Hepatocyte (in vitro differentiated cells): ENCODE results near the gene PLBD2.

Experiments used
- CTCF ChIP-seq: fragments of 200-600 bp; sonication (generic); IDR thresholded peaks from 2 replicates; pipeline ENCODE4 v1.5.1; 2016; ENCODE audit warnings: antibody characterized with exemption, mild to moderate bottlenecking; ENCODE audit not compliant: poor library complexity
- EZH2 ChIP-seq: fragments of 200-600 bp; sonication (generic); IDR thresholded peaks from 2 replicates; pipeline ENCODE4 v1.6.1; 2016; ENCODE audit warnings: antibody characterized with exemption, mild to moderate bottlenecking, borderline replicate concordance
- EZH2phosphoT487 ChIP-seq: fragments of 200-600 bp; sonication (generic); IDR thresholded peaks from one replicate; pipeline ENCODE4 v1.6.1; 2018; ENCODE audit warnings: antibody characterized with exemption, mild to moderate bottlenecking, low read depth, moderate library complexity; ENCODE audit not compliant: unreplicated experiment, severe bottlenecking

DNA sequence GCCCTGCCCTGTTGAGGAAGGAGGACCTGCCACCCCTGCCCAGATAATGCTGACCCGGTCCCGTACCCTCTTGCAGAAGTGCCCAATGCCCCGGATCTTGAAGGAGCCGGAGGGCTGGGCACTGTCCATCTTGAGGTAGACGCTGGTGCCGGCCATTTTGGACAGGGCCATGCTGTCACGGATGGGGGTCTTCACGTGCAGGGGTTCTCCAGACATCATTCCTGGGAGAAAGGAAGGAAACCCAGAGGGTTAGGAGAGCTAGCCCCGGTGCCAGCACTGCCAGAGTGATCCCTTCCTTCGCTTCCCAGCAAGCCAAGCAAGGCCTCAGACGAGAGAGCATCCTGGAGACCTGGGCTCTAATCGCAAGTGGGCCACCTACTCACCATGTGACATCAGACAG lies 41.1 kb downstream of the PLBD2 start:
- no peak for TF ChIP-seq CTCF
- no peak for TF ChIP-seq EZH2
- TF ChIP-seq EZH2phosphoT487, result no peak
